HG03103 (cell line): ENCODE data around the gene MEMO1.
"Not testable (repeated sequence)": the region's sequence is repeated elsewhere in the genome, so short reads cannot be mapped to it uniquely, and the experiment has no call there.

ENCODE experiments used
- ATAC-seq: cut with Tn5 transposase; IDR thresholded peaks from one replicate; pipeline ENCODE4 v1.9.1; 2021; ENCODE audit warnings: low read depth; ENCODE audit not compliant: unreplicated experiment

MEMO1 gene

GRCh38 chr2:31922542-31923408 is 88.0 kb downstream of the MEMO1 start:
- no peak for ATAC-seq

- no peak for ATAC-seq
Measured at GRCh38 chr2:31920962-31921361, 89.8 kb downstream of the MEMO1 start.

GRCh38 chr2:31919499-31919898 is 91.3 kb downstream of the MEMO1 start:
- no peak for ATAC-seq

- ATAC-seq, result no peak
Measured at GRCh38 chr2:31909661-31910060, 101.1 kb downstream of the MEMO1 start.

GRCh38 chr2:31907491-31907890 is 103.3 kb downstream of the MEMO1 start:
- ATAC-seq, result not testable (repeated sequence)

GRCh38 chr2:31903109-31903780 is 107.6 kb downstream of the MEMO1 start:
- no peak for ATAC-seq

- no peak for ATAC-seq
Measured at GRCh38 chr2:31901900-31902299, 108.9 kb downstream of the MEMO1 start.

- ATAC-seq, result not testable (repeated sequence)
Measured at GRCh38 chr2:31900156-31900555, 110.7 kb downstream of the MEMO1 start.

- not testable (repeated sequence) for ATAC-seq
Measured at GRCh38 chr2:31898346-31898745, 112.5 kb downstream of the MEMO1 start.

- not testable (repeated sequence) for ATAC-seq
Measured at GRCh38 chr2:31897340-31897739, 113.5 kb downstream of the MEMO1 start.

- no peak for ATAC-seq
Measured at GRCh38 chr2:31896293-31896692, 114.5 kb downstream of the MEMO1 start.

GRCh38 chr2:31894656-31895055 is 116.2 kb downstream of the MEMO1 start:
- no peak for ATAC-seq

GRCh38 chr2:31893094-31893493 is 117.7 kb downstream of the MEMO1 start:
- ATAC-seq, result no peak

GRCh38 chr2:31889044-31889443 is 121.8 kb downstream of the MEMO1 start:
- no peak for ATAC-seq

GRCh38 chr2:31888550-31888949 is 122.3 kb downstream of the MEMO1 start:
- ATAC-seq, result no peak

GRCh38 chr2:31886700-31887099 is 124.1 kb downstream of the MEMO1 start:
- ATAC-seq, result no peak

GRCh38 chr2:31877008-31877407 is 133.8 kb downstream of the MEMO1 start:
- ATAC-seq, result no peak

- ATAC-seq, result no peak
Measured at GRCh38 chr2:31874071-31874470, 136.7 kb downstream of the MEMO1 start.

GRCh38 chr2:31865215-31865614 is 145.6 kb downstream of the MEMO1 start:
- no peak for ATAC-seq

GRCh38 chr2:31863867-31864266 is 146.9 kb downstream of the MEMO1 start:
- ATAC-seq, result no peak

- not testable (repeated sequence) for ATAC-seq
Measured at GRCh38 chr2:31863015-31863656, 147.7 kb downstream of the MEMO1 start.
